Measurements from ENCODE around the gene DCC. TPM values are rescaled to one million over a fixed set of nuclear protein-coding genes. Genes with fewer than 3 reads are reported as not detected.

The DCC gene
- total RNA-seq, 1 experiment from 2014 or later: 0.72 TPM

DNA sequence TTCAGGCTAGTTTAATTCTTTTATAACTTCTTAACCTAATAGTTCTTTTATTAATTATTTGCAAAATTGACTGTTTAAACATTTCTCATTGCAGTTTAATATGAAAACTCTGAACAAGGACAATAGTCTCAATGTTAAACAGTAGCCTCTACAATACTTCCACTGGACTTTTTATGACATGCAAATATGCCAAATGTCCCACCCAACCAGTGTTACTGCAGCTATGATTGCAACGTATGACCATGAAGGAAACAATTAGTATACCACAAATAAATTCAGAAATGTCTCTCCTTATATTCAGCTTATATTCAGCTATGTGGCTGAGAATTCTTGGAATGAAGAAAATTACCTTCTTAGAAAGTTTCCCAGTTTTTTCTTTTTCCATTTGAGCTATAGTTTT is 688.6 kb downstream of the DCC start (continued):
- TF ChIP-seq, protein P1, sequence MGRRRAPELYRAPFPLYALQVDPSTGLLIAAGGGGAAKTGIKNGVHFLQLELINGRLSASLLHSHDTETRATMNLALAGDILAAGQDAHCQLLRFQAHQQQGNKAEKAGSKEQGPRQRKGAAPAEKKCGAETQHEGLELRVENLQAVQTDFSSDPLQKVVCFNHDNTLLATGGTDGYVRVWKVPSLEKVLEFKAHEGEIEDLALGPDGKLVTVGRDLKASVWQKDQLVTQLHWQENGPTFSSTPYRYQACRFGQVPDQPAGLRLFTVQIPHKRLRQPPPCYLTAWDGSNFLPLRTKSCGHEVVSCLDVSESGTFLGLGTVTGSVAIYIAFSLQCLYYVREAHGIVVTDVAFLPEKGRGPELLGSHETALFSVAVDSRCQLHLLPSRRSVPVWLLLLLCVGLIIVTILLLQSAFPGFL (CRISPR knock-in tag; IDR thresholded peaks at IDR 0.05; ENCODE audit: borderline replicate concordance): no peak
- TF ChIP-seq JAZF1 (CRISPR knock-in tag; IDR thresholded peaks at IDR 0.05) (no peak), HMGXB4 (CRISPR knock-in tag; IDR thresholded peaks at IDR 0.05) (no peak), RELA (CRISPR knock-in tag; IDR thresholded peaks at IDR 0.05; ENCODE audit: borderline replicate concordance) (no peak), SMAD3 (CRISPR knock-in tag; IDR thresholded peaks at IDR 0.05; ENCODE audit: borderline replicate concordance) (no peak), CDX4 (CRISPR knock-in tag; IDR thresholded peaks at IDR 0.05; ENCODE audit: borderline replicate concordance) (no peak), AFF4 (CRISPR knock-in tag; IDR thresholded peaks at IDR 0.05; ENCODE audit: borderline replicate concordance) (no peak), KAT7 (CRISPR knock-in tag; IDR thresholded peaks at IDR 0.05; ENCODE audit: borderline replicate concordance) (no peak), SP1 (CRISPR knock-in tag; conservative IDR thresholded peaks at IDR 0.05) (no peak), NR2C2 (CRISPR knock-in tag; IDR thresholded peaks at IDR 0.05) (no peak)
- TF ChIP-seq, protein P2, sequence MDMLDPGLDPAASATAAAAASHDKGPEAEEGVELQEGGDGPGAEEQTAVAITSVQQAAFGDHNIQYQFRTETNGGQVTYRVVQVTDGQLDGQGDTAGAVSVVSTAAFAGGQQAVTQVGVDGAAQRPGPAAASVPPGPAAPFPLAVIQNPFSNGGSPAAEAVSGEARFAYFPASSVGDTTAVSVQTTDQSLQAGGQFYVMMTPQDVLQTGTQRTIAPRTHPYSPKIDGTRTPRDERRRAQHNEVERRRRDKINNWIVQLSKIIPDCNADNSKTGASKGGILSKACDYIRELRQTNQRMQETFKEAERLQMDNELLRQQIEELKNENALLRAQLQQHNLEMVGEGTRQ (CRISPR knock-in tag; IDR thresholded peaks at IDR 0.05): no peak
- TF ChIP-seq, protein P3, sequence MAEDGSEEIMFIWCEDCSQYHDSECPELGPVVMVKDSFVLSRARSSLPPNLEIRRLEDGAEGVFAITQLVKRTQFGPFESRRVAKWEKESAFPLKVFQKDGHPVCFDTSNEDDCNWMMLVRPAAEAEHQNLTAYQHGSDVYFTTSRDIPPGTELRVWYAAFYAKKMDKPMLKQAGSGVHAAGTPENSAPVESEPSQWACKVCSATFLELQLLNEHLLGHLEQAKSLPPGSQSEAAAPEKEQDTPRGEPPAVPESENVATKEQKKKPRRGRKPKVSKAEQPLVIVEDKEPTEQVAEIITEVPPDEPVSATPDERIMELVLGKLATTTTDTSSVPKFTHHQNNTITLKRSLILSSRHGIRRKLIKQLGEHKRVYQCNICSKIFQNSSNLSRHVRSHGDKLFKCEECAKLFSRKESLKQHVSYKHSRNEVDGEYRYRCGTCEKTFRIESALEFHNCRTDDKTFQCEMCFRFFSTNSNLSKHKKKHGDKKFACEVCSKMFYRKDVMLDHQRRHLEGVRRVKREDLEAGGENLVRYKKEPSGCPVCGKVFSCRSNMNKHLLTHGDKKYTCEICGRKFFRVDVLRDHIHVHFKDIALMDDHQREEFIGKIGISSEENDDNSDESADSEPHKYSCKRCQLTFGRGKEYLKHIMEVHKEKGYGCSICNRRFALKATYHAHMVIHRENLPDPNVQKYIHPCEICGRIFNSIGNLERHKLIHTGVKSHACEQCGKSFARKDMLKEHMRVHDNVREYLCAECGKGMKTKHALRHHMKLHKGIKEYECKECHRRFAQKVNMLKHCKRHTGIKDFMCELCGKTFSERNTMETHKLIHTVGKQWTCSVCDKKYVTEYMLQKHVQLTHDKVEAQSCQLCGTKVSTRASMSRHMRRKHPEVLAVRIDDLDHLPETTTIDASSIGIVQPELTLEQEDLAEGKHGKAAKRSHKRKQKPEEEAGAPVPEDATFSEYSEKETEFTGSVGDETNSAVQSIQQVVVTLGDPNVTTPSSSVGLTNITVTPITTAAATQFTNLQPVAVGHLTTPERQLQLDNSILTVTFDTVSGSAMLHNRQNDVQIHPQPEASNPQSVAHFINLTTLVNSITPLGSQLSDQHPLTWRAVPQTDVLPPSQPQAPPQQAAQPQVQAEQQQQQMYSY (CRISPR knock-in tag; IDR thresholded peaks at IDR 0.05): no peak

GRCh38 chr18:53033128-53033527 is 693.1 kb downstream of the DCC start:
- CTCF ChIA-PET: no interaction called here
- no peak for DNase-seq (ENCODE audit: low spot score)
- TF ChIP-seq TEAD4 (CRISPR knock-in tag; IDR thresholded peaks at IDR 0.05) (no peak), JAZF1 (CRISPR knock-in tag; IDR thresholded peaks at IDR 0.05) (no peak), SOX15 (CRISPR knock-in tag; IDR thresholded peaks at IDR 0.05) (no peak), SMAD3 (CRISPR knock-in tag; IDR thresholded peaks at IDR 0.05; ENCODE audit: borderline replicate concordance) (no peak), RELA (CRISPR knock-in tag; IDR thresholded peaks at IDR 0.05; ENCODE audit: borderline replicate concordance) (no peak)
- TF ChIP-seq, protein P4, sequence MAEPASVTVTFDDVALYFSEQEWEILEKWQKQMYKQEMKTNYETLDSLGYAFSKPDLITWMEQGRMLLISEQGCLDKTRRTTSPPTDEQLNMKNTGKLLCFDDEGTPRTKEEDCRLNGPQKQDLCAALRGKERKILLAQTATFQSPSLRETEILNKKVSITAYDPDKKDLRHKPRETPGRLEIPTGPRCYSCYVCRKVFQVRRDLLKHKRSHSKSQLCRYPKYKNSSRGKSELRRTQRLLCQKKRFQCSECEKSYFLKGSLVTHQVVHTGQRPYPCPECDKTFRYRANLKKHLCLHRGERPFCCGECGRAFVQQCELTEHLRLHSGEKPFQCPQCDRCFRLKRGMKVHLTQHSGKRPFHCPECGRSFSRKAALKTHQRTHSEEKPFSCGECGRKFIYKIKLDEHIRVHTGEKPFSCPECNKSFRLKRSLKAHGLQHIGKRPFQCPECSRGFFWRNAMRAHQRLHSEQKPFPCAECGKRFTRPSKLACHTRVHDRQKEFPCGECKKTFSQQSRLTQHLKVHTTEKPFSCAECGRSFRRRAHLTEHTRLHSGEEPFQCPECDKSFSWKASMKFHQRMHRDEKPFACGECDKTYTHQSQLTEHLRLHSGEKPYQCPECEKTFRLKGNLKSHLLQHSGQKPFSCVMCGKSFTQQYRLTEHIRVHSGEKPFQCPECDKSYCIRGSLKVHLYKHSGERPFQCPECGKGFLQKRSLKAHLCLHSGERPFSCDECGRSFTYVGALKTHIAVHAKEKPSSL (CRISPR knock-in tag; conservative IDR thresholded peaks at IDR 0.05): no peak
- TF ChIP-seq, protein P5, sequence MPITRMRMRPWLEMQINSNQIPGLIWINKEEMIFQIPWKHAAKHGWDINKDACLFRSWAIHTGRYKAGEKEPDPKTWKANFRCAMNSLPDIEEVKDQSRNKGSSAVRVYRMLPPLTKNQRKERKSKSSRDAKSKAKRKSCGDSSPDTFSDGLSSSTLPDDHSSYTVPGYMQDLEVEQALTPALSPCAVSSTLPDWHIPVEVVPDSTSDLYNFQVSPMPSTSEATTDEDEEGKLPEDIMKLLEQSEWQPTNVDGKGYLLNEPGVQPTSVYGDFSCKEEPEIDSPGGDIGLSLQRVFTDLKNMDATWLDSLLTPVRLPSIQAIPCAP (CRISPR knock-in tag; IDR thresholded peaks at IDR 0.05): no peak
- TF ChIP-seq, protein P6, sequence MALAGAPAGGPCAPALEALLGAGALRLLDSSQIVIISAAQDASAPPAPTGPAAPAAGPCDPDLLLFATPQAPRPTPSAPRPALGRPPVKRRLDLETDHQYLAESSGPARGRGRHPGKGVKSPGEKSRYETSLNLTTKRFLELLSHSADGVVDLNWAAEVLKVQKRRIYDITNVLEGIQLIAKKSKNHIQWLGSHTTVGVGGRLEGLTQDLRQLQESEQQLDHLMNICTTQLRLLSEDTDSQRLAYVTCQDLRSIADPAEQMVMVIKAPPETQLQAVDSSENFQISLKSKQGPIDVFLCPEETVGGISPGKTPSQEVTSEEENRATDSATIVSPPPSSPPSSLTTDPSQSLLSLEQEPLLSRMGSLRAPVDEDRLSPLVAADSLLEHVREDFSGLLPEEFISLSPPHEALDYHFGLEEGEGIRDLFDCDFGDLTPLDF (CRISPR knock-in tag; IDR thresholded peaks at IDR 0.05): no peak

More at GRCh38 chr18:53033128-53033527, 693.1 kb downstream of the DCC start:
- POLR2A ChIA-PET: no interaction called here
- no peak for ATAC-seq
- no peaks in the 10 kb centered on the region for H3K36me3 Mint-ChIP-seq
- H3K27ac Mint-ChIP-seq: no peak overlapping the region
- H3K27me3 Mint-ChIP-seq (ENCODE audit: low read depth): no peaks in the 10 kb centered on the region
- no peak overlapping the region for H3K4me3 Mint-ChIP-seq
- H3K9me3 Mint-ChIP-seq: no peaks in the 10 kb centered on the region
- H3K4me1 Mint-ChIP-seq: no peaks in the 10 kb centered on the region
